GM06990 (cell line): ENCODE data around the gene SH2D2A.

Experiments
- DNase-seq: peaks from one replicate; pipeline ENCODE4 v3.0.0-alpha.2; 2011; ENCODE audit not compliant: insufficient read length; ENCODE audit errors: extremely low read depth
- H3K27me3 ChIP-seq: replicated peaks from 2 replicates; pipeline ENCODE4 v1.6.0; 2011; ENCODE audit warnings: low read length; ENCODE audit not compliant: control insufficient read depth, insufficient read depth
- H3K36me3 ChIP-seq: 2 replicates; pipeline ENCODE4 v1.5.1; 2011; ENCODE audit warnings: low read length; ENCODE audit not compliant: control insufficient read depth, insufficient read depth
- H3K4me3 ChIP-seq: replicated peaks from 2 replicates; pipeline ENCODE4 v1.5.1; 2011; ENCODE audit warnings: low read depth, mild to moderate bottlenecking, control low read depth, low read length
- TF ChIP-seq, protein P1 (sequence below): IDR thresholded peaks from 2 replicates; pipeline ENCODE4 v1.5.1; 2011; ENCODE audit warnings: low read length, control low read depth, mild to moderate bottlenecking, inconsistent platforms; ENCODE audit not compliant: insufficient read depth, poor library complexity, severe bottlenecking

Gene SH2D2A

DNA sequence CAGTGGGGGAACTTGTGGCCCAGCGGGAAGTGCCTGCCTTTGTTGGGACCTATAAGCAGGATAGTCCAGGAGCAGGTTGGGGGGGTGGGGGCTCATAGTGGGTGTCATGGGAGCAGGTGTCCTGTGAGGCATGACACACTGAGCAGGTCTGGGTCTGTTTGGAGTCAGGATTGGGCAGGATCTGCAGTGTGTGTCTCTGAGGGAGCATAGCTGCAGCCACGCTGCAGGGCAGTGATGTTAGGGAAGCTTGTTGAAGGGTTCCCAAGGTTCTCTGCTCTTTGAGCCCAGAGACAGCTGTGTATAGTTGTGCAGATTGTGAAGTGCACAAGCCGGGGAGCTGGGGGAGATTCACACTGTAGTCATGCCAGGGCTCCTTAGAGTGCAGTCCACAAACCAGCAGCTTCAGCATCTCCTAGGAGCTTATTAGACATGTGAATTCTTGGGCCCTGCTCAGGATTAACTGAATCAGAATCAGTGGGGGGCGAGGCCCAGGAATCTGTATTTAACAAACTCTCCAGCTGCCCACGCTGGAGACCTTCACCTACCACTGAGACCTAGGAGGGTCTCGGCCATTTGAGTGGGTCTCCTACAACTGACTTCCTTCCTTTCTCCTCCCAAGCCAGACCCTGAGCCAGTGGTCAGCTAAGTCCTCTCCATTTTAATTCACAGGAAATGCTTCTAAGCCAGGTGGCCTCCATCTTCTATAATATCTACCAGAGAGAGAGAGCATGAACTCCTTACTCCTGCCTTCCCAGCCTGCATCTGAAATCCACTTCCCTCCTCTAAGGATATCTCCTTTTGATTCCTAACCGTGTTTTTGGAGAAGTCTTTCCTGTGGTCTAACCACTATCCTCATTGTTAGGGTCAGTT is 31.2 kb upstream of the SH2D2A start:
- TF ChIP-seq, protein P1, sequence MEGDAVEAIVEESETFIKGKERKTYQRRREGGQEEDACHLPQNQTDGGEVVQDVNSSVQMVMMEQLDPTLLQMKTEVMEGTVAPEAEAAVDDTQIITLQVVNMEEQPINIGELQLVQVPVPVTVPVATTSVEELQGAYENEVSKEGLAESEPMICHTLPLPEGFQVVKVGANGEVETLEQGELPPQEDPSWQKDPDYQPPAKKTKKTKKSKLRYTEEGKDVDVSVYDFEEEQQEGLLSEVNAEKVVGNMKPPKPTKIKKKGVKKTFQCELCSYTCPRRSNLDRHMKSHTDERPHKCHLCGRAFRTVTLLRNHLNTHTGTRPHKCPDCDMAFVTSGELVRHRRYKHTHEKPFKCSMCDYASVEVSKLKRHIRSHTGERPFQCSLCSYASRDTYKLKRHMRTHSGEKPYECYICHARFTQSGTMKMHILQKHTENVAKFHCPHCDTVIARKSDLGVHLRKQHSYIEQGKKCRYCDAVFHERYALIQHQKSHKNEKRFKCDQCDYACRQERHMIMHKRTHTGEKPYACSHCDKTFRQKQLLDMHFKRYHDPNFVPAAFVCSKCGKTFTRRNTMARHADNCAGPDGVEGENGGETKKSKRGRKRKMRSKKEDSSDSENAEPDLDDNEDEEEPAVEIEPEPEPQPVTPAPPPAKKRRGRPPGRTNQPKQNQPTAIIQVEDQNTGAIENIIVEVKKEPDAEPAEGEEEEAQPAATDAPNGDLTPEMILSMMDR: no peak
- Histone ChIP-seq H3K4me3 (no peak overlapping the region), H3K27me3 (peaks cover 2% of the 10 kb centered on the region)

DNA sequence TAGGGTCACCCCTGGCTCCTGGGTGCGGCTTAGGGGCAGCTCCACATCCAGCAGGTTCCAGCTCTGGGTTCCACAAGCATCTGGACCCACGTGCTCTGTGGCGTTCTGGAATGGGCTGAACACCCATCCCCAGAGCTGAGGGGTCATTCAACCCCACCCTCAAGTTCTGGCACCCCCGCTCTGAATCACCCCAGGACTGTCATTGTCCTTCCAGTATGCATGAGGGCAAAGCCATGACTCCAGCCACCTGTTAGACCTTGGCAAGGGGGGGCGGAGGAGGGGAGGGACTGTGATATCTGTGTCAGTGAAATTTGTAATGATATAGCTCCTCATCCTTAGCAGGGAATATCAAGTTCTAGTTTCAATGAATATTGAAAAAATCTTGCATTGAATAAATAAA is 30.0 kb upstream of the SH2D2A start:
- Histone ChIP-seq H3K36me3 (no peaks in the 10 kb centered on the region), H3K27me3 (peaks cover 2% of the 10 kb centered on the region), H3K4me3 (no peak overlapping the region)
- DNase-seq: no peak
- TF ChIP-seq, protein P1: no peak

More for the DNA sequence above, 31.2 kb upstream of the SH2D2A start:
- no peak for DNase-seq
- H3K36me3 ChIP-seq: no peaks in the 10 kb centered on the region

DNA sequence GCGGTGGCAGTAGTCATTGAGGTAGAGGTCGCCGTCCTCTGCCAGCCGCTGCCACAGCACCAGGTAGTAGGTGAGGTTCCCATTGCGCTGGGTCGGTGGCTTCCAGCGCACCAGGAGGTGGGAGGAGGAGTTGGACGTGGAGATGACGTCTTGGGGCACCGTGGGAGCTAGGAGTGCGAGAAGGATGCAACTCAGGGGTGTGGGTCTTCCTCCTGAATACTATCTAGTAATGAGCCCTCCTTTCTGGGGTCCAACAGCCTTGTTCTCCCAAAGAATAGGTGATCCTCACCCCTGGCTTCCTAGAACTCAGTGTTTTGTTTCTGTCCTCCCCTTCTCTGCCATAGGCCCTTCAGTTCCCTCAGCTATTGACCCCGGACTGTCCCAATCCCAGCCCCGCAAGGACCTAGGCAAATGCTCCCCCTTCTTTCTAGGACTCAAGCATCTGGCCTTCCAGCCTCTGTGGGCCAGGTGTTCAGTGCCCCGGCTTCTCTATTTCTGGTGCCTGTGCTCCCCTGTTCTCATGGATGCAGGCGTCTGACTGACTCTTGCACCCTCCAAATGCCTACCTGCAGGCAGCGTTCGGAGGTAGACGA is 29.4 kb upstream of the SH2D2A start:
- Histone ChIP-seq H3K27me3 (peaks cover 2% of the 10 kb centered on the region), H3K36me3 (no peaks in the 10 kb centered on the region), H3K4me3 (no peak overlapping the region)
- TF ChIP-seq, protein P1: no peak
- DNase-seq: no peak

DNA sequence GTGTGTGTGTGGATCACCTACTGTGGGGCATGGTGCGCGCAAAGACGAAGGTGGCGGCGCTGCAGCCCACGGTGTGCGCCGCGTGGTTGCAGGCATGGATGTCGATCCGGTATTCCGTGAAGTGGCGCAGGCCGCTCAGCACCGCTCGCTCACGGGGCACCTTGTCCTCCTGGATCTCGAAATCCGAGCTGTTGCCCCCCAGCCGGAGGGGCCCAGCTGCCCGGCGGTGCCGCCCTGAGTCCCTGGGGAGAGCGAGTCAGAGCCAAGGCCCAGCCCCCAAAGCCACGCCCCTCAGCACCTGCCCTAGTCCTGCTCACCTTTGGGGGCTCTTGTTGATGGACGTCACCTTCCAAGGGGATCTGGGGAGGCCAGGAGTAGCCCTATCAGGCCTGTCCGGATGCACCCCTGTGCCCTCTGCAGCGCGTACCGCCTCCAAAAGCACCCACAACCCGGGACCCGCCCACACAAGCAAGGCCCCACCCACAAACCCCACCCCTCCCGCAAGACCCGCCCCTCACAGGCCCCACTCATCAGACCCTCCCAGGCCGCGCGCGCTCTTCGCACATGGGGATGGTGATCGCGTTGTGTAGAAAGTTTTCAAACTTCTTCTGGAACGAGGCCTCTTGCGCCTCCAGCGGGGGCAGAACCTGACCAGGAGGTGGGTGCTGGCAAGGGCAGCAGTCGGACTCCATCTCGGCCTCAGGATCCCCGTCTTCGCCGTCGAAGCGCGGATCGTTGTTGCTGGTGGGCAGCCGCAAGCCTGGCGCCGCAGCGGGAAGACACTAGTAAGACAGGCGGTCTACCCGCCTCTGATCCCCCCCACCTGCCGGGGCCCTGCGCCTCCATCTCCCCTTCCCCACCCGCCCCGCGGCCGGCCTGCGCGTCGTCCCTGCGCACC is 28.7 kb upstream of the SH2D2A start:
- Histone ChIP-seq H3K36me3 (no peaks in the 10 kb centered on the region), H3K27me3 (peaks cover 2% of the 10 kb centered on the region), H3K4me3 (no peak overlapping the region)
- TF ChIP-seq, protein P1: no peak
- no peak for DNase-seq

DNA sequence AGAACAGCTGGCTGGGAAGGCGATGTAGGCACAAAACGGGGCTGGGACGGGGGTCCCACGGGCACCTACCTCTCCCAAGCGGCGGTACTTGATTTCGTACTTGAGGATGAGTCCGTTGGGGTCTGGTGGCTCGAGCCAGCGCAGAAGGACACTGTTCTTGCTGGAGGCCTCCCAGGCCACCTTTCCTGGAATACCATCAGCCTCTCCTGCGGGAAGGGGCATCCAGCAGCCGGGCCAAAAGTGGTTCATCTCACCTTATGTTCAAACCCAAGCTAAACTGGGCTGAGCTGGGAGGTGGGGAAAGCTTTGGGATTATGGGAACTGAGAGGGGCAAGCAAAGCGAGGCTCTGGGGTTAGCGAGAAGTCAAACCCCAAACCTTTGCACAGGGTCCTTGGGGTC is 28.0 kb upstream of the SH2D2A start:
- Histone ChIP-seq H3K27me3 (peaks cover 2% of the 10 kb centered on the region), H3K36me3 (no peaks in the 10 kb centered on the region), H3K4me3 (no peak overlapping the region)
- TF ChIP-seq, protein P1: no peak
- DNase-seq: no peak
